ENCODE measurements around the gene MDH1B.

MDH1B gene

DNA sequence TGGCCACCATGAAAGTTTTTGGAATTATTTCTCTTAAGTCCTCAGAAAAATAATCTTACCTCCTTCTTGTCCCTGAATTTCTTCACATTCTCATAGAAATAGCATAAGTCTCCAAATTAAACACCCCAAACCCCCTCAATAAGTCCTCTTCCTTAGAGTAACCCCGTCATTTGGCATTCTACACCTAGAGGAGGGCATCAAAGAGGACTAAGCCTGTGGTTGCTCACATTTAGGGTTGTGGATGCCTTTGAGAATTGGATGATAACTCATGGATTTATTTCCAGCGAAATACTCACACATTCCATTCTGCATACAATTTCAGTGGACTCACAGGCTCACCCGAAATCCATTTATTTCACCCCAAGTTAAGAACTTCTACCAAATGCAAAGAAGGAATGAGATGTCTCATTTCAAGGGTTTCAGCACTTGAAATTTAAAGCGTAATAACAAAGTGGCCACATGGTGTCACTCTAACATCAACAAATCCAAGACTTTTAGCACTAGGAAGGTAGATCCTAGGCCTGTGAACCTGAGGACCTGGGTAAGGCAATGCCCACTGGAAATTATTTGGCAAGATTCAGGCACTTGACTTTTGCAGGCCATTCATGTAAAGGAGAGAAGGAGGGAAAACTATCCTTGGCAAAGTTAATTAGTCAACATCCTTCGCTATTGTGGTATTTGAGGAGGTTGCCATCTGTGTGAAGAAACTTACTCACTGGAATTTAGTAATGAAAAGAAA is 71.6 kb downstream of the MDH1B start:
- DNase-seq = peak in 1 of 2 experiments; percentile 1

DNA sequence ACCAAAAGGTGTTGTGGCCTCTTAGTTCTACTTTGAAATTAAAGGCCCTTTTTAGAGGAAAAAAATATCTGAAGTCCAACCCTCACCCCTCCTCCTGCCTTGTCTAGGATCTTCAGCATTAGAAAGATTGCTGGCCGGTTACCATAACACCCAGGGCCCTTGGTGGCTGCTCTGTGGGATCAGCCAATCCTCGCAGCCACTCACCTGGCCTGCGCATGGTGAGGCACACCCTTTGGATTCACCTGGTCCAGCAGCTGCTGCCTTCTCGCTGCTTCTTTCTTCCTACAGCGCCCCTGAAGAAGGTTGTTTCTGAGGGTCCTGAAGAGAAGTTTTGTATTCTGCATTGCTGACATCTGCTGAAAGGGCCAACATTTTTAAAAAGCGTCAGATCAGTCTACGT is 72.2 kb downstream of the MDH1B start:
- no peak for DNase-seq

DNA sequence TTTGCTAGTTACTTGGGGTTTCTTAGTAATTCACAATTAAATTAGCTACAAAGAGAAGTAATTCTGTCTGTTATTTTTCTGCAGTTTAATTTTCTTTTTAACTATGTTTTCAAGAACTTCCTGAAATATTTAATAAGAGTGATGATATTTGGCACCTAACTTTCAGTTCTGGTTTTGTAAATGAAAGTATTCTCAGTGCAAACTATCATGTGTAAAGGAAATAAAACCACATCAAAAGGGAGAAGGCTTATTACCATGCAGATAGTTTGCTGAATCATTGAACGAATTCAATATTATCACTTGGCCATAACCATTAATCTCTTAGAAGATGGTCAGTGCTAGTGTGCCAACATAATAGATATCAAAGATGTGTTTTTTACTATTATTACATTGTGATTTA is 76.1 kb downstream of the MDH1B start:
- no peak for DNase-seq

- DNase-seq = no peak
These were observed 76.7 kb downstream of the MDH1B start for GRCh38 chr2:206688453-206688852.
